ENCODE results near the gene ARHGEF4.
A peak's percentile ranks its signal among the peaks of the same experiment; 100 is the strongest.

ARHGEF4 gene

GRCh38 chr2:130957915-130958314, 121.2 kb downstream of the ARHGEF4 start:
- no peak overlapping the region for H3K27ac ChIP-seq
- no peaks in the 10 kb centered on the region for H3K4me1 ChIP-seq
- TF ChIP-seq CTCF (IDR thresholded peaks at IDR 0.05): no peak
- no peak for DNase-seq
- peaks cover 0 to 7% (median 5%) of the 10 kb centered on the region in 3 donors for H3K9me3 ChIP-seq
- intact Hi-C loops (cut with DNase I; ENCODE audit: low total_unique reads): no loop called here
- no peak overlapping the region for H3K4me3 ChIP-seq
- H3K27me3 ChIP-seq: peaks cover 0 to 19% of the 10 kb centered on the region in 2 donors
- H3K36me3 ChIP-seq: no peaks in the 10 kb centered on the region

- Histone ChIP-seq H3K36me3 (no peaks in the 10 kb centered on the region), H3K27me3 (peaks cover 0 to 51% of the 10 kb centered on the region in 2 donors), H3K4me3 (no peak overlapping the region), H3K27ac (no peak overlapping the region), H3K9me3 (no peaks in the 10 kb centered on the region), H3K4me1 (peaks cover 0 to 12% (median 7%) of the 10 kb centered on the region in 4 donors)
- DNase-seq: no peak
- intact Hi-C loops (cut with DNase I; ENCODE audit: low total_unique reads): no loop called here
- no peak for TF ChIP-seq CTCF (IDR thresholded peaks at IDR 0.05)
Observed at GRCh38 chr2:130963196-130963848, 126.6 kb downstream of the ARHGEF4 start.

GRCh38 chr2:130963849-130964793, 127.4 kb downstream of the ARHGEF4 start:
- Histone ChIP-seq H3K4me1 (peaks cover 0 to 12% (median 7%) of the 10 kb centered on the region in 4 donors), H3K9me3 (no peaks in the 10 kb centered on the region), H3K36me3 (no peaks in the 10 kb centered on the region), H3K27me3 (peaks cover 0 to 51% of the 10 kb centered on the region in 2 donors), H3K4me3 (peak overlapping the region in 1 of 2 donors; percentile 24), H3K27ac (no peak overlapping the region)
- no peak for DNase-seq
- intact Hi-C loops (cut with DNase I; ENCODE audit: low total_unique reads): no loop called here
- TF ChIP-seq CTCF (IDR thresholded peaks at IDR 0.05): no peak

- Histone ChIP-seq H3K27me3 (peaks cover 0 to 51% of the 10 kb centered on the region in 2 donors), H3K4me3 (no peak overlapping the region), H3K36me3 (no peaks in the 10 kb centered on the region), H3K9me3 (no peaks in the 10 kb centered on the region), H3K4me1 (peaks cover 0 to 12% (median 7%) of the 10 kb centered on the region in 4 donors), H3K27ac (no peak overlapping the region)
- no peak for DNase-seq
- no peak for TF ChIP-seq CTCF (IDR thresholded peaks at IDR 0.05)
- intact Hi-C loops (cut with DNase I; ENCODE audit: low total_unique reads): no loop called here
Observed at GRCh38 chr2:130964931-130965330, 128.2 kb downstream of the ARHGEF4 start.

- TF ChIP-seq CTCF (IDR thresholded peaks at IDR 0.05): no peak
- Histone ChIP-seq H3K36me3 (no peaks in the 10 kb centered on the region), H3K9me3 (no peaks in the 10 kb centered on the region), H3K4me1 (peaks cover 0 to 12% (median 7%) of the 10 kb centered on the region in 4 donors), H3K27me3 (peaks cover 0 to 46% of the 10 kb centered on the region in 2 donors), H3K27ac (no peak overlapping the region), H3K4me3 (no peak overlapping the region)
- intact Hi-C loops (cut with DNase I; ENCODE audit: low total_unique reads): no loop called here
- no peak for DNase-seq
Observed at GRCh38 chr2:130966149-130966774, 129.5 kb downstream of the ARHGEF4 start.
